ENCODE measurements around the gene KCNA3. TPM values are rescaled to one million over a fixed set of nuclear protein-coding genes. Genes with fewer than 3 reads are reported as not detected.

The KCNA3 gene
- total and polyA plus RNA-seq, 9 of the 15 experiments (the other 6 are each of a cell fraction or from before 2014, with no cell fraction given): not detected

DNA sequence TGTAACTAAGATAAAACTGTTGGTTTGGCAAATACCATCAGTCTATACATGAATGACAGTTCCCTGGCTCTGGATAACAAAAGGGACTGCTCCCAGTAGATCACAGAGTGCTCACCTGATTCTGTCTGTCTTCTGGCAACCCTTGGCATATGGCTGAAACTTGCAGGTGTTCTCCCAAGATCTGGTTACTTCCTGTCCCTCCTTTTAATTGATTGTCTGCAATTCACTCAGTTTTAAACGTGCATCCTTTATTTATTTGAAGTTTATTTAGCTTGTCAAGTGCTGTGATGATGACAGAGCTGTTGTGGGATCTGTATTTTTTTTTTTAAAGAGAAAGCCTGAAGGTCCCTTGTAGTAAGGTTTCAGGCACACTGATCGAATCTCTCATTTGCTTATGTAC is 3.4 kb downstream of the KCNA3 start:
- intact Hi-C loops (cut with micrococcal nuclease): no loop called here
- POLR2A ChIA-PET: no interaction called here
- TF ChIP-seq ARNT (IDR thresholded peaks at IDR 0.05): no peak
- no peak for TF ChIP-seq RBM39 (optimal IDR thresholded peaks at IDR 0.05; ENCODE audit: low read depth, low read length)
- no peak for TF ChIP-seq KDM4B (IDR thresholded peaks at IDR 0.05; ENCODE audit: borderline replicate concordance in 2 of 2, low read depth in 1 of 2)
- TF ChIP-seq ESRRB (CRISPR knock-in tag; IDR thresholded peaks at IDR 0.05; ENCODE audit: borderline replicate concordance): no peak
- no peak for TF ChIP-seq NFIC (IDR thresholded peaks at IDR 0.05)
- TF ChIP-seq, protein P1, sequence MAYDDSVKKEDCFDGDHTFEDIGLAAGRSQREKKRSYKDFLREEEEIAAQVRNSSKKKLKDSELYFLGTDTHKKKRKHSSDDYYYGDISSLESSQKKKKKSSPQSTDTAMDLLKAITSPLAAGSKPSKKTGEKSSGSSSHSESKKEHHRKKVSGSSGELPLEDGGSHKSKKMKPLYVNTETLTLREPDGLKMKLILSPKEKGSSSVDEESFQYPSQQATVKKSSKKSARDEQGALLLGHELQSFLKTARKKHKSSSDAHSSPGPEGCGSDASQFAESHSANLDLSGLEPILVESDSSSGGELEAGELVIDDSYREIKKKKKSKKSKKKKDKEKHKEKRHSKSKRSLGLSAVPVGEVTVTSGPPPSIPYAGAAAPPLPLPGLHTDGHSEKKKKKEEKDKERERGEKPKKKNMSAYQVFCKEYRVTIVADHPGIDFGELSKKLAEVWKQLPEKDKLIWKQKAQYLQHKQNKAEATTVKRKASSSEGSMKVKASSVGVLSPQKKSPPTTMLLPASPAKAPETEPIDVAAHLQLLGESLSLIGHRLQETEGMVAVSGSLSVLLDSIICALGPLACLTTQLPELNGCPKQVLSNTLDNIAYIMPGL (CRISPR knock-in tag; IDR thresholded peaks at IDR 0.05): no peak
- TF ChIP-seq STAT5A (IDR thresholded peaks at IDR 0.05; ENCODE audit: borderline replicate concordance, low read length): no peak
- no peak for TF ChIP-seq PML (IDR thresholded peaks at IDR 0.05; ENCODE audit: low read length)
- TF ChIP-seq ZNF318 (IDR thresholded peaks at IDR 0.05; ENCODE audit: borderline replicate concordance in 1 of 2, low read depth in 1 of 2): no peak
- no peak for TF ChIP-seq RAD21 (CRISPR knock-in tag; conservative IDR thresholded peaks at IDR 0.05 in 1 of 2, IDR thresholded peaks at IDR 0.05 in 1 of 2)
- no peak for TF ChIP-seq GABPB1 (CRISPR knock-in tag; IDR thresholded peaks at IDR 0.05)
- TF ChIP-seq ZNF780A (CRISPR knock-in tag; IDR thresholded peaks at IDR 0.05): no peak
- no peak for TF ChIP-seq ZNF384 (IDR thresholded peaks at IDR 0.05; ENCODE audit: low read depth, low read length)
- TF ChIP-seq ZKSCAN8 (CRISPR knock-in tag; IDR thresholded peaks at IDR 0.05): no peak
- no peak for TF ChIP-seq TSC22D4 (tag; IDR thresholded peaks at IDR 0.05)

More for the DNA sequence above, 3.4 kb downstream of the KCNA3 start:
- Histone ChIP-seq H3K79me2 (ENCODE audit: control insufficient read depth, insufficient read depth, low read length) (no peaks in the 10 kb centered on the region), H3K9me1 (ENCODE audit: control insufficient read depth, insufficient read depth, low read length) (no peaks in the 10 kb centered on the region), H3K27me3 (ENCODE audit: control insufficient read depth in 2 of 2, insufficient read depth in 2 of 2, low read length in 2 of 2) (peaks cover under 1 to 23% of the 10 kb centered on the region in 2 experiments; a peak in 4 of 5 replicates), H3K4me2 (ENCODE audit: insufficient read depth, low read length) (no peak overlapping the region), H3K27ac (ENCODE audit: extremely low read depth, low read depth, low read length) (no peak overlapping the region), H3K9me3 (replicated peaks; ENCODE audit: control insufficient read depth, insufficient read depth, low read depth, low read length) (no peaks in the 10 kb centered on the region), H3K9ac (ENCODE audit: insufficient read depth in 1 of 2, low read depth in 2 of 2, low read length in 2 of 2) (no peak overlapping the region), H3K4me1 (replicated peaks in 1 of 2; ENCODE audit: control insufficient read depth in 2 of 2, insufficient read depth in 2 of 2, low read length in 2 of 2) (peaks cover 0 to 7% of the 10 kb centered on the region in 2 experiments; a peak in 1 of 5 replicates), H4K20me1 (replicated peaks; ENCODE audit: control insufficient read depth, insufficient read depth, low read length) (no peaks in the 10 kb centered on the region), H3K36me3 (ENCODE audit: control insufficient read depth, insufficient read depth, low read length) (no peaks in the 10 kb centered on the region), H3K4me3 (no peak overlapping the region), H2AFZ (ENCODE audit: low read depth, low read length) (no peak overlapping the region)
- CTCF ChIA-PET (ENCODE audit: low intra/inter-chr PET ratio): no interaction called here
- FAIRE-seq (no peak), ATAC-seq (no peak), DNase-seq (ENCODE audit: extremely low read depth in 1 of 4, low spot score in 3 of 4) (no peak)
- WGBS (ENCODE audit: insufficient coverage, low coverage, missing lambda C conversion rate): 0% methylated on average over 2 of the region's 2 CpGs
- in situ Hi-C loops (cut with MboI): no loop called here
- BruUV-seq (replicated peaks): no TSS peak
